ENCODE measurements around the gene HMCN1.

HMCN1 gene

GRCh38 chr1:185966471-185966870, 232.3 kb downstream of the HMCN1 start:
- no peak overlapping the region for H3K9ac ChIP-seq (ENCODE audit: low read length)
- H3F3A ChIP-seq (ENCODE audit: insufficient read depth, low read length), result no peaks in the 10 kb centered on the region
- H3K9me2 ChIP-seq (ENCODE audit: low read depth, low read length), result no peaks in the 10 kb centered on the region
- H2AFZ ChIP-seq (ENCODE audit: low read length), result no peak overlapping the region
- no peaks in the 10 kb centered on the region for H4K20me1 ChIP-seq (ENCODE audit: insufficient read depth, low read length)
- no peak overlapping the region for H3K4me2 ChIP-seq (ENCODE audit: low read length)
- H3K4me1 ChIP-seq (ENCODE audit: insufficient read depth, low read length, severe bottlenecking), result no peaks in the 10 kb centered on the region
- no peak overlapping the region for H3K27ac ChIP-seq (ENCODE audit: low read depth, low read length, poor library complexity, severe bottlenecking)
- H3K36me3 ChIP-seq (ENCODE audit: insufficient read depth, low read length), result no peaks in the 10 kb centered on the region
- no peaks in the 10 kb centered on the region for H3K27me3 ChIP-seq (ENCODE audit: insufficient read depth, low read length)
- H3K4me3 ChIP-seq (ENCODE audit: low read depth, low read length, poor library complexity, severe bottlenecking), result no peak overlapping the region
- no peaks in the 10 kb centered on the region for H3K79me2 ChIP-seq (ENCODE audit: insufficient read depth, low read length)
- TF ChIP-seq, protein P1, sequence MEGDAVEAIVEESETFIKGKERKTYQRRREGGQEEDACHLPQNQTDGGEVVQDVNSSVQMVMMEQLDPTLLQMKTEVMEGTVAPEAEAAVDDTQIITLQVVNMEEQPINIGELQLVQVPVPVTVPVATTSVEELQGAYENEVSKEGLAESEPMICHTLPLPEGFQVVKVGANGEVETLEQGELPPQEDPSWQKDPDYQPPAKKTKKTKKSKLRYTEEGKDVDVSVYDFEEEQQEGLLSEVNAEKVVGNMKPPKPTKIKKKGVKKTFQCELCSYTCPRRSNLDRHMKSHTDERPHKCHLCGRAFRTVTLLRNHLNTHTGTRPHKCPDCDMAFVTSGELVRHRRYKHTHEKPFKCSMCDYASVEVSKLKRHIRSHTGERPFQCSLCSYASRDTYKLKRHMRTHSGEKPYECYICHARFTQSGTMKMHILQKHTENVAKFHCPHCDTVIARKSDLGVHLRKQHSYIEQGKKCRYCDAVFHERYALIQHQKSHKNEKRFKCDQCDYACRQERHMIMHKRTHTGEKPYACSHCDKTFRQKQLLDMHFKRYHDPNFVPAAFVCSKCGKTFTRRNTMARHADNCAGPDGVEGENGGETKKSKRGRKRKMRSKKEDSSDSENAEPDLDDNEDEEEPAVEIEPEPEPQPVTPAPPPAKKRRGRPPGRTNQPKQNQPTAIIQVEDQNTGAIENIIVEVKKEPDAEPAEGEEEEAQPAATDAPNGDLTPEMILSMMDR (IDR thresholded peaks at IDR 0.05; ENCODE audit: low read length), result no peak
- TF ChIP-seq EZH2 (IDR thresholded peaks at IDR 0.05; ENCODE audit: borderline replicate concordance, low read length), result no peak
- no peaks in the 10 kb centered on the region for H3K9me3 ChIP-seq (ENCODE audit: low read length)

DNA sequence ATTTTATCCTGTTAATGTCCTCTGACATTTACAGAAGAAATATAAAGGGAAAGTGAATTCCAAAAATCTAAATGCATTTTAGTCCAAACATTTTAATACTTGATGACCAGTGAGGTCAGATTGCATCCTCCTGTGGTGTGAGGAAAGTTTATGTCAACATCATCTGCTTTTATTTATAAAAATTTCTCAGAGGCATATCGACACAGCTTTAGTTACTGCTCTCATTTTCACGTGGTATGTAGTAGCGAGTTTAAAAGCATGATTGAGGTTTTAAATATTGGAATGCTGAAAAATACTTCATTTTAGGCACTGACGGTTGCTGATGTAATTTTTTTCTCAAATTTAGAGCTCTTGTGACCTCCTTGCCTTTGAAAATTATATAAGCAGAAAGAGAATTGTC, 234.8 kb downstream of the HMCN1 start:
- Histone ChIP-seq H3K4me2 (ENCODE audit: low read length) (no peak overlapping the region), H3K27ac (ENCODE audit: low read depth, low read length, poor library complexity, severe bottlenecking) (no peak overlapping the region), H3K9ac (ENCODE audit: low read length) (no peak overlapping the region), H3K36me3 (ENCODE audit: insufficient read depth, low read length) (no peaks in the 10 kb centered on the region), H2AFZ (ENCODE audit: low read length) (no peak overlapping the region), H3K4me3 (ENCODE audit: low read depth, low read length, poor library complexity, severe bottlenecking) (no peak overlapping the region), H3K27me3 (ENCODE audit: insufficient read depth, low read length) (no peaks in the 10 kb centered on the region), H3K79me2 (ENCODE audit: insufficient read depth, low read length) (no peaks in the 10 kb centered on the region), H4K20me1 (ENCODE audit: insufficient read depth, low read length) (no peaks in the 10 kb centered on the region), H3F3A (ENCODE audit: insufficient read depth, low read length) (no peaks in the 10 kb centered on the region), H3K9me3 (ENCODE audit: low read length) (no peaks in the 10 kb centered on the region), H3K4me1 (ENCODE audit: insufficient read depth, low read length, severe bottlenecking) (no peaks in the 10 kb centered on the region), H3K9me2 (ENCODE audit: low read depth, low read length) (no peaks in the 10 kb centered on the region)
- TF ChIP-seq EZH2 (IDR thresholded peaks at IDR 0.05; ENCODE audit: borderline replicate concordance, low read length), result no peak
- TF ChIP-seq, protein P1 (IDR thresholded peaks at IDR 0.05; ENCODE audit: low read length), result no peak

DNA sequence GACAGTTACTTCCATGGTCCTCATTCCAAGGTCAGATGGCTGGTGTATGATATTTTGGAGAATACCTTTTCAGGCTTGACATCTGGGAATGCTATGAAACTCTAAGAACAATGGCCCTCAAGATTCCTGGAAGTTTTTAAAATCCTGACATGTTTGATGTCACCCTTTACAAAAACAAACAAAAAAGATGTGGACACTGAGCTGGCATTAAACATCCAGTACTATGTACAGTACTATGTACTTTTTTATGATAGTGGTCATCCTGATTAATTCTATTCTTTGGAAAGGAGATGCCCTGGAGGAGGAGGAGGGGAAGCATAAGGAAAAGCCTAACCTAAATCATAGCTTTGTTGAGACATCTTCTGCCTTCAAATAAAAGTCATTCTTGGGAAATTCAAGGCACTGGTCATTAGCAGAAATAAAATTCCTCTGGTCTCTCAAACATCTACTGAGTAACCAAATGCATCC, 235.4 kb downstream of the HMCN1 start:
- Histone ChIP-seq H3K79me2 (ENCODE audit: insufficient read depth, low read length) (no peaks in the 10 kb centered on the region), H3K9ac (ENCODE audit: low read length) (no peak overlapping the region), H3K36me3 (ENCODE audit: insufficient read depth, low read length) (no peaks in the 10 kb centered on the region), H3F3A (ENCODE audit: insufficient read depth, low read length) (no peaks in the 10 kb centered on the region), H3K4me1 (ENCODE audit: insufficient read depth, low read length, severe bottlenecking) (no peaks in the 10 kb centered on the region), H3K27ac (ENCODE audit: low read depth, low read length, poor library complexity, severe bottlenecking) (no peak overlapping the region), H3K4me2 (ENCODE audit: low read length) (no peak overlapping the region), H4K20me1 (ENCODE audit: insufficient read depth, low read length) (no peaks in the 10 kb centered on the region), H3K4me3 (ENCODE audit: low read depth, low read length, poor library complexity, severe bottlenecking) (no peak overlapping the region), H3K9me2 (ENCODE audit: low read depth, low read length) (no peaks in the 10 kb centered on the region), H3K27me3 (ENCODE audit: insufficient read depth, low read length) (no peaks in the 10 kb centered on the region), H3K9me3 (ENCODE audit: low read length) (no peaks in the 10 kb centered on the region), H2AFZ (ENCODE audit: low read length) (no peak overlapping the region)
- no peak for TF ChIP-seq EZH2 (IDR thresholded peaks at IDR 0.05; ENCODE audit: borderline replicate concordance, low read length)
- TF ChIP-seq, protein P1 (IDR thresholded peaks at IDR 0.05; ENCODE audit: low read length), result no peak
